Endometrial microvascular endothelial cells (primary cell): ENCODE results near the gene HEG1. TPM values are rescaled to one million over a fixed set of nuclear protein-coding genes. Genes with fewer than 3 reads are reported as not detected.

Experiments
- in situ Hi-C: cut with HindIII; loops from 2 replicates; pipeline ENCODE4 v1.10.0; 2017; ENCODE audit warnings: low sequenced_read_pairs, low pct_unique_long_range_greater_than_20kb; ENCODE audit errors: inconsistent ontology term
- total RNA-seq: library from RNA; depleted of rRNA; stranded (reverse); fragments of >200 nt; gene quantifications from one replicate; pipeline ENCODE4 v1.2.3, GENCODE V29; 2015; ENCODE audit errors: inconsistent ontology term

The HEG1 gene
- total RNA-seq, 1 donor from 2014 or later = 52.7 TPM

DNA sequence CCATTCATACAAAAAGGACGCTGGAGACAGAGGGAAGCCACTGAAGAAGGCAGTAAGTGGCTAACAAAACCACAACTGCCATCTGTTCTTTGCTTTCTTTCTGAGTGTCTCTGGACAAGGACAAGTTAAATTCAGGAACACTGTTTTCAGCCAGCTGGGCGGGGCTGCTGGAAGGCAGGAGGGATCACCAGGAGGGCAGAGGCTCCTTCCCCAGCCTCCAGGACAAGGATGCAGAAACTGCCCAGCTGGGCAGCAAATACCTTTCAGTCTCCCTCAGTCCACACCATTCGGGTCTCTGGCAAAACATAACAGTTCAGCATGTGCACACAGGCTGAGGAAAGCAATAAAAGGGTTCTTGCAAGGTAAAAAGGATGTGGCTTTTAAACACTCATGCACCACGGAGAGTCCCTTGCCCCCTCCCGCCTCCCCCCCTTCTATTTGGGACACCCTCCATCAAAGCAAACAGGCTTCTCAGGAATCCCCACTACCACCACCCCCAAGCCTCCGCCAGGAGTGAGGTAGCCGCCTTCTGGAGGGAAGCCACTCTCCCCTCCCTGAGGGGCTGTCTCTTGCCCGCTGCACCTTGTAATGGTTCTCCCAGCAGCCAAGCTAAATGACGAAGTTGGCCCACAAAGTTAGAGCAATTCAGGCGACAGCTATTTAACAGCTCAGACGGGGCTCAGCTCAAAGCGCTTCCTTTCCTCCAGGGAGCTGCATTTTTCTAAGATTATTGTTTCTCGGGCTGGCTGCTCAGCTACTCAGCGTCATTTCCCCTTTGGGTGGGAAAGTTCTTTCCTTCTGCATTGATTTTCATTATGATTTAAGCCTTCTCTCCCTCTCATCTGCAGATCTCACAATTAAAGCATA lies 3.8 kb downstream of the HEG1 start:
- in situ Hi-C loops = no loop called here

DNA sequence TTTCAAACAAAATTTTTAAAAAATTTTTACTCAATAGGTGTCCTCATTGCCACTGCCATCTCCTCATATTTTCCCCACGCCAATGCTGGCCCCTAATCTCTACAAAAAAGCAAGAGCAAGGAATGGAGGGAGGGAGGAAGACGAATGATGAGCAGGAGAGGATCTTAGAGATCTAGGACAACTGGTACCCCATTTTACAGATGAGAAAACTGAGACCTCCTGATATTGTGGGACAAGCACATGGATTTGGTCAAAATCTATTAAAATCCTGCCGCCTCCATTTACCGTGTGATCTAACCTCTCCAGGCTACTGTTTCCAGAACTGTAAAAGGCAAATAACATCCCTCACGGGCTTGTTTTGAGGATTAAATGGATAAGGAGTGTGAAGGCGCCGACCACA lies 4.6 kb downstream of the HEG1 start:
- in situ Hi-C loops = no loop called here

DNA sequence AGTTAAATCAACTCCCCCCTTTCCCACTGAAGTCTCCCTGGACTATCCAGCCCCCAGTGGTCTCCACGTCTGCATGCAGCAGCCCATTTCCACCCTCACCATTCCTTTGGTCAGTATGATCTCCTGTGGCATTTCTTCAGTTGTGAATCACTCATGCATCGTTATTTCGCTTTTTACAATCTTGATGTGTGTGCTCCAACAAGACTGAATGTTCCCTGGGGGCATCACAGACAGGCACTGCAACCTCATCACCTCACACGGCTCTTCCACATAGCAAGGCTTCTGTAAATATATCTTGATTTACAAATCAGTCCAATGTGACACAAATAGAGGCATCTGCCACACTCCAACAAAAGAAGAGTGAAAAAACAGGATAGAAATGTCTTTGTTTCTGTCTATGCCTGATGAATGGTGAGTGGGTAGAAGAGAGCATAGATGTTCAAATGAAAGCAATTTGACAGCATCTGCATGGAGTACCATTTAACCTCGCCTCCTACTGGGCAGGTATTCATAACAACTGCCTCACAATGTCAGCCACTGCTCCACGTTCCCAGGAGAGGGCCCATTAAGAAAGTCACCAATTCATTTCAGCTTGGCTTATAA lies 5.2 kb downstream of the HEG1 start:
- in situ Hi-C loops = no loop called here

DNA sequence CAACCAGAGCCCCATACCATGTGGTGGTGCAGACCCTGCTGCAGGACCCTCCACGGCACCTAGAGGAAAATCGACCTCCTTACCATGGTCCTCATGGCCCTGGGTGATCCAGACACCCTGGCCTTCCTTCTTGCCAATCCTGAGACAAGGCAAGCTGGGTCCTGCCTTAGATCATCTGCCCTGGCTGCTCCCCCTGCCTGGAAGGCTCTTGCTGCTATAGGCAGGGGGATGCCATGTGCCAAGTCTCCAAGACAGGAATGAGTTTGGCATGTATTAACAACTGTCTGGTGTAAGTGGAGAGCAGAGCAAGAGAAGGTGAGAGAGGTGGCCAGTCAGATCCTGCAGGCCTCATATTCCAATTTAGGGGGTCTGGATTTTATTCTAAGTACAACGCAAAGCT lies 7.5 kb downstream of the HEG1 start:
- in situ Hi-C loops = no loop called here

DNA sequence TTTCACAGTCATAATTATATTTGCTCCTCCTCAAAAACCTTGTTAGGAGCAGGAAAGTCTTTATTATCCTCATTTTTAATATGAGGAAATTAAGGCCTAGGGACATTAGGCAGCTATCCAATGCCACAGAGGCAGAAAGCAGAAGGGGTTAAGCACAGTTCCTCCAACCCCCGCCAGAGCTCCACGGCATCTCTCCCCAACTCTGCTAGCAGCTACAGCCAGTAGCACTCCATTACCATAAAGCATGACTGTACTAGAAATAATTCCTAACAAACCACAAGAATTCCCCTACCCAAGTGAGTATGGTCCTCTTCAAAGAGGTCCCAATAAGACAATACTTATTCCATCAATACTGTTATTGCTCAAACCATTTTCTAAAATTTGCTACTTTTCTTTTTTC lies 9.8 kb downstream of the HEG1 start:
- in situ Hi-C loops = no loop called here

DNA sequence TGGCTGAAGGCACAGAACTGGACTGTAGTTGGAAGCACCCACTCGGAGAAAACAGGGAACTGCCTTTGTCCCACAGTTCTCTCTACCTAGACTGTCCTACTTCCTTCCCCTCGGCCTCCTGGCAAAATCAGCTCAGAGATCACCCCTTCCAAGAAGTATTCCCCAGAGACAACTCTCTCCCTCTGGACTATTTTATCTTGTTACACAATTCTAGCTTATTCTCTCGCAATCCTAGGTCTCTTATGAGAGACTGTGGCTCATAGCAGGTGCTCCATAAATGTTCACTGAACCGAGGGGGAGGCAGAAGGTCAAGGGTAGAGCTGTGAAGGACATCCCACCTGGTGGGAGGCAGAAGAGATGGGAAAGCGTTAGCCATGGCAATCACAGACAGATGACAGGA lies 10.6 kb downstream of the HEG1 start:
- in situ Hi-C loops = no loop called here

DNA sequence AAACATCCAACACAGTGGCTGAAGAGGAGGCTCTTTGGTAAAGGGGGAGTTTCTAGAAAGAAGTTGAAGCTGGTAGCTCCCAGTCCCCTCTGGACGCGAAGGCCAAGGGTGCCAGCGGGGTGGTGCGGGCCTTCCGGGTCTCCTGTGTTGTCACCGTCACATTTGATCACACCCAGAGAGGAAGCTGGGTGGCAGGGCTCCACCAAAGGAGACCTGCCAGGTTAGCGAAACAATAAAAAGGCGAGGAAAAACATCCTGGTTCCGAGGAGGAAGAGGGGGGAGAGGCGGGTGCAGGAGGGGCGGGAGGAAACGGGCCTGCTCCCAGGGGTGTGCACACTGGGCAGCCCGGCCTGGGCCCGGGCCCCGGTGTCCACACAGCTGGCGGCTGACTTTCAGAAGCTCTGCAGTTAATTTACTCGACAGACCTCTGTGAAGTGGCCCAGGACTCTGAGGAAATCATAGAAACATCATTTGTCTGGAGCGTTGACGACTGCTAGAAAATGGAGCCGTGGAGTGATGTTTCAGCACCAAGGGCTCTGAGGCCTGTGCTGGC lies 12.1 kb downstream of the HEG1 start:
- in situ Hi-C loops = no loop called here

DNA sequence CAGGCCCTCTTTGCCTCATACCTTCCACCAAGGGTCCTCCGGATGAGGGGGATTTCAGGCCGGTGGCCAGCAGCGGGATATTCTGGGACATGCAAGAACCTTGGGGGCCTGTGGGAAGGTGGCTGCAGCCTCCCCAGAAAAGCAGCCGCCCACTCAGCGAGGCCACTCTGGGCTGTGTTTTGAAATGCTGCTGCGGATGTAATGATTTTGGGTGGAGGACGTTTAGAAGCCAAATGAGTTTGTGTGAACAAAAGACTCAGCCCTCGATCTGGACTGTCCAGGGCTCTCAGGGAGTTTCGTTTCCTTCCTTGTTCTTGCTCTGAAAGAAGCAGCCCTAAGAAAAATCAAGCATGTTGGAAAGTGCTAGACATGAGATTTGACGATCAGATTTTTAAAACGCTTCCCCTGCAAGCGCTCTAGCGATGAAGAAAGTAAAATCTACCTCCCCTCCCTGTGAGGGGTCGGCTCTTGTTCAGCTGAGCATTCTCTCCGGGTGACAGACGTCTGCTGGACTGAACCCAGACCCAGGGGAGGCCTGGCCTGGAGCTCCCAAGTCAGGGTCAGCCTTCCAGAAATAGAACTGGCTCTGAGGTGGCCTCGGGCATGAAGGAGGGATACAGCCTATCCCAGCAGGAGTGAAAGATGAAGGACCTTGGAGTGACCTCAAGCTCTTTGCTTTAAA lies 12.9 kb downstream of the HEG1 start:
- in situ Hi-C loops = no loop called here

DNA sequence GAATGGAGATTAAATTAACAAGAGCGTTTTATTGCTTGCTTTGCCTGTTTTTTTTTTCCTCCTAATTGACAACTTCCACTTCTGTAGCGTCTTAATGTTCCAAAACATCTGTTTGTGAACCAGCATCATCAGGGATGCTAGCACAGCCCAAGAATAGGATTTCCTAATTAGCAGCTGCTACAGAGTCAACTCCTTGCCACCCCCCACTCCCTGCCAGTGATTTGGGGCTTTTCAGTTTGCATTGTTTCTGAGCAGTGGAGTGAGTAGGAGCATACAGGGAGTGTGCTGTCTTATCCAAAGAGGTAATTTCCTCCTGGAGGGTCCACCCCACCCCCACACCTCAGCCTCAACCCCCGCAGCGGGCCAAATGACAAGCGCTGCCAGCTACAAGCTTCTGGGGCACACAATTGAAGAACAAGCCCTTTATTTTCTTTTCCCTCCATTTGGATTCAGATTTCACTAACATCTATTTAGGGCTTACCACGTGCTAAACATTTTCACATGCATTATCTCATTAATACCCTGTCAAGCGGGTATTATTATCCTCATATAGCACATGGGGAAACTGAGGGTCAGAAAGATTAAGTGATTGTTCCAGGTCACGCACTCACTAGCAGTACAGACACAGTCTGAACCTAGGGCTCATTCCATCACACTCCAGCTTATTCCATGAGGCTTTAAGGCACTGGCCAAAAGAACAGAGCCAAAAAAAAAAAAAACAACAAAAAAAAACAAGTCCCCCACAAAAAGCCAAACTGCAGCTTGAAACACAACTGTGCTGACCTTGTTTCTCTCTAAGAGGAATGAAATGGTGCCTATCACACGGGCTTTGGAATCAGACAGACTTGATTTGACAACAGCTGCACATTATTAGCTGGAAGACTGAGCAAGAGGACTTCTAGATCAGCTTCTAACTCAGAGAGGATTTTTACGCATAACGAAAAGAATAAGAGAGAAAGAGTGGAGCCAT lies 16.4 kb downstream of the HEG1 start:
- in situ Hi-C loops = no loop called here

DNA sequence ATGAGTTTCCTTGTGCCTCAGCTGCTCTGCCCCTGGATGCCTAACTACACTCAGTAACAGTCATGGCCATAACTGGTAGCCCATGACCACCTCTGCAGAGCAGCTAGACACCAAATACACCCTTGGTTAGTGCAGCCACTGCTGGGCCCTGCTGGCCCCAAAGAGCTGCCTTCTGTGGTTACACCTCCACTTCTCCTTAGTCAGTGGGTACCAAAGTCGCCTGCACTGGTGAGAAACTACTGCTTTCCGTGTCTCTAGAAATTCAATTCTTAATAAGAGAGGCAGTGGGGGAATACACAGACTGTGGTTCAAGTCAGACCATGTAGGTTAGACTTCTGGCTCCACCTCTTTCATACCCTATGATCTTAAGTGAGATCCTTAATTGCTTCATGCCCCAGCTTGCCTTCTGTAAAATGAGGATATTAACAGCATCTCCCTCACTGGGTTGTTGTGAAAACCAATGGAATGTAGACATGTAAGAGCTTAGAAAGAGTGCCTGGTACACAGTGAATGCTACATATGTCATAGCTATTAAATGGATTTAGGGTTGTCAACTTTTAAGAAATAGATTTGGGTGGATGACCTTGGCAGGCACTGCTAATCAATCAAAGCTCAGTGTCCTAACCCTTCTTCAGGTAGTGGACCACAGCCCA lies 18.2 kb downstream of the HEG1 start:
- in situ Hi-C loops = no loop called here

DNA sequence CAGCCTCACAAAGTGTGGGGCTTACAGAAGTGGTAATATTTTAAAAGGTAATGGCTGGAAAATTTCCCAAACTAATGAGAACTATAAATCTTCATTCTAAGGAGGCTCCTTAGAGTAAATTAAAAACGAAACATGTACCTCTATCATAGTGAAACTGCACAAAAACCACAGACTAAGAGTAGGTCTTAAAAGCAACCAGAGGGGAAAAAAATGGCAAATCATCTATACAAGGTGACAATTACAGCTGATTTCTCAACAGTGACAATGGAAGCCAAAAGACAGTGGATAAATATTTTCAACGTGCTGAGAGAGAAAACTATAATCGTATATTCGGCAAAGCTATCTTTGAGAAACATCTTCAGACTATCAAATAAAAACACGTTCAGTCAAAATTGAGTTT lies 20.6 kb downstream of the HEG1 start:
- in situ Hi-C loops = no loop called here

DNA sequence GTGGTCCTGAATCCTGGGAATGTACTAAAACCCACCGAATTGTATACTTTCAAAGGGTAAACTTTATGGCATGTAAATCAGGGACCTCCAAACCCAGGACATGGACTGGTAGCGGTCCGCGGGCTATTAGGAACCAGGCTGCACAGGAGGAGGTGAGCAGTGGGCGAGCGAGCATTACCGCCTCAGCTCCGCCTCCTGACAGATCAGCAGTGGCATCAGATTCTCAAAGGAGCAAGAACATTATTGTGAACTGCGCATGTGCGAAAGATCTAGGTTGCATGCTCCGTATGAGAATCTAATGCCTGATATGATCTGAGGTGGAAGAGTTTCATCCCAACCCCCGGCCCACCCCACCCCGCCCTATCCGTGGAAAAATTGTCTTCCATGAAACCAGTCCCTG lies 22.2 kb downstream of the HEG1 start:
- in situ Hi-C loops = no loop called here

DNA sequence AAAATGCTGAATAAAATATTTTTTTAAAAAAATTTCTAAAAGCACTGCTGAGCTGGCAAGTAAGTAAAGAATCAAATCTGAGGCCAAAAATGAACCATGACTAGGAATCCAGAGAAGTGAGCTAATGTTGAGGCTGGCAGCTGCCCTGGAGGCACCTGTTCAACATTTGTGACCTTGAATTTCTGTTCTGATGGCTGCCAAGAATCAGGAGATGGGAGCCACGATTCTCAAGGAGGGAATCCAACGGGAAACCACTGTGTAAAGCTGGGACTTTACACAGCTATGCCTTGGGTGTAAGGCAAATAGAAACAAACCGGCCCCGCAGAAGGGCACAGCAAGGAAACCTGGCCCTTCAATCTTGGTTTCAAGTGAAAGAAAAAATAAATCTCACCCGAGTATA lies 22.7 kb downstream of the HEG1 start:
- in situ Hi-C loops = no loop called here

DNA sequence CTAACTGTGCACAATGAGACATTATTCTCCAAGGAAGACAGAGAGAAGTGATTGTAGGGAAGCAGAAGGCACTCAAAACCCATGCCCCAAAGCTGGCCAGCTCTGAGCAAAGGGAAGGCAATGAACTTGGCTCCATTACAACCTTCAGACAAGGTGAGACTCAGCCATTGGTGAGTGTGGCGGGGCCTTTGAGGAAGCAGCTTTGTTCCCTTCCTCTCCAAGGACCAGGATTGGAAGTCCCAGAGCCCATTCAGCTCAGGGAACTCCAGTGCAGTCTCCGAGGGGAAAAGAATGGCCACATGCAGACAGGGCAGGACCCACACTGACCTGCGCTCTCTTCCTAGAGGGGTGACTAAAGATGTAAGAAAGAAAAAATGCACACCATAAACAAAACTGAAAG lies 23.1 kb downstream of the HEG1 start:
- in situ Hi-C loops = no loop called here

DNA sequence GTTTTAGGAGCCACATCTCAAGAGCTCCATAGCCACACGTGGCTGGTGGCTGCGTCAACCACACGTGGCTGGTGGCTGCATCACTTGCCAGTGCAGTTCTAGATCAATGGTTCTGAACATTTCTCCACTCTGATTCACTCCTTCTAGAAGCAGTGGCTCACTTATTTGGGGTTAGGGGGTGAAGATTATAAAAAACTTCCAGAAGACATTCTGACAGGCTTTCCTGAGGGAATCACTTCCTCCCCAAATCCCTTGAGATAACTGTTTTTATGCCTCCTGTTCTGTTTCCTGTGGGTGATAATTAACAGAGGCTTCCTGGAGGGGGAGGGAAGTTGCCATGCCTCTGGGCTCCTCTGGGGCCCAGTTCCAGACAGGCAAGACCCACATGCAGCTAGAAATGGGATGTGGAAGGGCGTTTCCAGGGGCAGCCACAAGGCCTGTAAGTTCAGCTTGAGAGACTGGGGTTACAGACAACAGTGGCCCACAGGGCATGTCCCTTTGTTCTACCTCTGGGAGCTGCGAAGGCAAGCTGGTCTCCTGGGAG lies 23.6 kb downstream of the HEG1 start:
- in situ Hi-C loops = no loop called here

DNA sequence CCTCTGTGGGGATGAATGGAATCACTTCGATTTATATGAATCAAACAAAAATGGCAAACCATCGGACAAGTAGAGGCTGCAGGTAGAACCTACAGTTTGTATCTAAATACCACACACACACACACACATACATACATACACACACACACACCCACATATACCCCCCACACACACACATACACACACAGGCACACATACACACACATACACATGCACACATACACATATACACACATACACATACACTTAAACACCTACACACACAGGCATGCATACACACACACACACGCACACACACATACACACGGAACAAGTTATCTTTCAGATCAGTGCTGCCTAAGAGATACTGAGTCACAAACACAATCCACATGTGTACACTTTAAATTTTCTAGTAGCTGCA lies 24.3 kb downstream of the HEG1 start:
- in situ Hi-C loops = no loop called here

DNA sequence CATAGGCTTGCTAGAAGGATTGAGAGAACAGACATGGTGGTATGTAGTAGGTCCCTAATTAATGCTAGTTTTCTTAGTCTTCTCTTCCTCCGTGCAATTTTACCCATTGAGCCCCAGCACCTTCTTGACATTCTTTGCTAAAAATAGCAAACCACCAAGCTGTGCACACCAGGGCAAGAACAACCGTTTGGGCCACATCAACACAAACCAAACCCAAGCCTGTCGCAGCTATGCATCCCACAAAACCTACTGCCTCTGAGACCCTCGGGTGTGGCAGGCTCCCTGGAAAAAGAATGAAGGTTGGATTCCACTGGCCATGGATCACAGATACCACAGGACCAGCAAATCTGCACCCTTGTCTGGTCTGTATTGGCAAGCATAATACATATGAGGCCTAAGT lies 27.1 kb downstream of the HEG1 start:
- in situ Hi-C loops = no loop called here

DNA sequence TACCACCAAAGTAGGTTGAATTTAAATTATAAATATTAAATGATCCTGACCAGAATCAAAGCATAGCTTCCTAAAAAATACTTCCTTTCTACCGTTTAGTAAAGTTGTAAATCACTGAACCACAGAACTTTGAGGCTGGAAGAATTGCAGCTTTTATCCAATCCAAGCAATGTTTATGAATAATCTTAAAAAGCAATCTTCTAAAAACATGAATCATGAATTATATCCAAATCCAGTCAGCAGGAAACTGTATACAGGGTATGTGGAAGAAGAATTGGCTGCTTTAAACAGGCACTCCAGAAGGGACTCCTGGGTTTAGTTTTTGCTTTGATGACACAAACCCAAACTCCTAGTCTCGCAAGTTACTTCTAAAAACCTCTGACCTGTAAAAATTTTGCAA lies 30.2 kb downstream of the HEG1 start:
- in situ Hi-C loops = no loop called here
